Spleen (tissue), 11 donors: ENCODE data around the gene TAS2R30. TPM values are rescaled to one million over a fixed set of nuclear protein-coding genes. Genes with fewer than 3 reads are reported as not detected.
"Not testable (repeated sequence)": the region's sequence is repeated elsewhere in the genome, so short reads cannot be mapped to it uniquely, and the experiment has no call there.

Source experiments
- DNase-seq: peaks from one replicate; pipeline ENCODE4 v3.0.0-alpha.2; 2020
- H3K27ac ChIP-seq, 8 donors: fragments of 200-600 bp; sonication (generic) in 7 of 8; 1 replicate in 4 of 8; 2 replicates in 4 of 8; pipeline versions ENCODE4 v1.5.0 to v1.8.0; 2016 to 2021; ENCODE audit warnings: inconsistent platforms in 4 of 8, mild to moderate bottlenecking in 4 of 8, moderate library complexity in 1 of 8
- H3K27me3 ChIP-seq, 7 donors: fragments of 200-600 bp; sonication (generic) in 6 of 7; replicated peaks in 1 of 7; 1 replicate in 4 of 7; 2 replicates in 3 of 7; pipeline versions ENCODE4 v1.5.0 to v1.8.0; 2016 to 2021; ENCODE audit warnings: inconsistent platforms in 3 of 7, mild to moderate bottlenecking in 1 of 7
- H3K36me3 ChIP-seq, 6 donors: fragments of 200-600 bp; sonication (generic) in 5 of 6; 1 replicate in 4 of 6; 2 replicates in 2 of 6; pipeline versions ENCODE4 v1.5.0 to v1.8.0; 2016 to 2021; ENCODE audit warnings: inconsistent platforms in 2 of 6
- H3K4me1 ChIP-seq, 6 donors: fragments of 200-600 bp; sonication (generic) in 5 of 6; 1 replicate in 3 of 6; 2 replicates in 3 of 6; pipeline versions ENCODE4 v1.5.0 to v1.8.0; 2016 to 2021; ENCODE audit warnings: inconsistent platforms in 3 of 6
- H3K4me3 ChIP-seq, 8 donors: fragments of 200-600 bp; sonication (generic) in 7 of 8; 1 replicate in 4 of 8; 2 replicates in 4 of 8; pipeline versions ENCODE4 v1.5.0 to v1.8.0; 2016 to 2021; ENCODE audit warnings: inconsistent platforms in 4 of 8, mild to moderate bottlenecking in 4 of 8, moderate library complexity in 2 of 8
- H3K9me3 ChIP-seq, 8 donors: fragments of 200-600 bp; sonication (generic) in 7 of 8; 1 replicate in 4 of 8; 2 replicates in 4 of 8; pipeline versions ENCODE4 v1.5.0 to v1.8.0; 2016 to 2021; ENCODE audit warnings: inconsistent platforms in 4 of 8
- POLR2A ChIP-seq, 3 donors: fragments of 450-650 bp; IDR thresholded peaks; one replicate each; pipeline ENCODE4 v1.5.1; 2017; ENCODE audit warnings: antibody characterized with exemption in 3 of 3, mild to moderate bottlenecking in 1 of 3
- POLR2AphosphoS5 ChIP-seq, 3 donors: sonication (generic); formaldehyde crosslinking; IDR thresholded peaks; one replicate each; pipeline ENCODE4 v1.5.1; 2017; ENCODE audit warnings: antibody characterized with exemption in 3 of 3
- WGBS, 5 donors: extraction: QIAGEN DNeasy Blood & Tissue Kit in 3 of 5; methylation state at CpG; one replicate each; pipeline versions ENCODE4 v1.1.5 to v1.1.7; 2013 to 2018; 5-methylcytosine and 5-hydroxymethylcytosine counted together
- intact Hi-C: fragments of 100-400 bp; cut with DNase I; formaldehyde crosslinking; loops from one replicate; pipeline ENCODE4 v1.15.0; 2023; ENCODE audit warnings: low total_unique reads
- polyA plus RNA-seq, 3 donors: library from polyadenylated mRNA; stranded (reverse); fragments of 200-250 nt; gene quantifications; one replicate each; pipeline ENCODE4 v1.2.1, GENCODE V29; 2013
- total RNA-seq, 7 donors: library from RNA; depleted of rRNA in 3 of 7; stranded (reverse); fragments of >200 nt in 3 of 7; fragmentation: NEBNext Ultra II Directional in 4 of 7; extraction: Animal tissue kit (Norgen Biotek cat#: 25700) in 4 of 7; gene quantifications; one replicate each; pipeline versions ENCODE4 v1.1.0 to v1.2.1, GENCODE V29; 2016 to 2021
- TF ChIP-seq, protein P1 (sequence below), 11 experiments: fragments of 200-600 bp in 7 of 11; fragments of 450-650 bp in 4 of 11; sonication (generic) in 4 of 11; IDR thresholded peaks in 8 of 11; conservative IDR thresholded peaks in 3 of 11; 1 replicate in 7 of 11; 2 replicates in 4 of 11; pipeline versions ENCODE4 v1.4.0 to v1.8.0; 2016 to 2021; ENCODE audit warnings: antibody characterized with exemption in 11 of 11, inconsistent platforms in 4 of 11, mild to moderate bottlenecking in 1 of 11
- donor health status: healthy with polysubstance abuse.
- donor health status: DM: no; HTN: no; CAD: no; lungs with moderate emphysema.
- donor health status: DM: no; HTN: no; CAD: no.
- donor health status: Bipolar disorder and iron deficiency.
- donor health status: healthy.
- donor health status: DM: no; HTN: no; CAD: no.
- donor health status: DM: yes; HTN: yes; CAD: no.

The TAS2R30 gene
- total and polyA plus RNA-seq, 10 donors, result 0.09 to 30.7 (median 8.6) TPM; not detected in 1

DNA sequence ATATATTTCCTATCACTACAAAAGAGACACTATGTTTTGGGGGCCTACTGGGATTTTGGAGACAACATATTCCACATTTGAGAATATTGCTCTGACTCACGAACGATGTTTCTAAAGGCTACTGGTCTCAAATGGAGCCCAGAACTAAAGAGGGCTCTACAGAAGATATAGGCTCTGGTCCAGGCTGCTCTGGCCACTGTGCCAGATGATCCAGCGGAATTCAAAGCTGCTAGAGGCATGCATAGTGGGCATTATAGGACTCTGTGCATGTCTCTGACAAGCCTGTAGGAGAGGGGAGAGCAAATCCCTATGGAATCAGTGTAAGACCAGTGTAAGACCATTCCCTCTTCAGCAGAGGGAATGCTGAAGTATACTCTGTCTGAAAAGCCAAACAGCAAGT lies 4.1 kb downstream of the TAS2R30 start:
- no peaks in the 10 kb centered on the region for H3K27me3 ChIP-seq
- 94 to 98% (median 96%) methylated on average over 3 of the region's 3 CpGs for WGBS, 5 donors
- intact Hi-C loops, result no loop called here
- H3K9me3 ChIP-seq, result peaks cover 0 to 6% (median 0%) of the 10 kb centered on the region in 8 donors
- no peak for TF ChIP-seq POLR2A (IDR thresholded peaks at IDR 0.05)
- TF ChIP-seq, protein P1, sequence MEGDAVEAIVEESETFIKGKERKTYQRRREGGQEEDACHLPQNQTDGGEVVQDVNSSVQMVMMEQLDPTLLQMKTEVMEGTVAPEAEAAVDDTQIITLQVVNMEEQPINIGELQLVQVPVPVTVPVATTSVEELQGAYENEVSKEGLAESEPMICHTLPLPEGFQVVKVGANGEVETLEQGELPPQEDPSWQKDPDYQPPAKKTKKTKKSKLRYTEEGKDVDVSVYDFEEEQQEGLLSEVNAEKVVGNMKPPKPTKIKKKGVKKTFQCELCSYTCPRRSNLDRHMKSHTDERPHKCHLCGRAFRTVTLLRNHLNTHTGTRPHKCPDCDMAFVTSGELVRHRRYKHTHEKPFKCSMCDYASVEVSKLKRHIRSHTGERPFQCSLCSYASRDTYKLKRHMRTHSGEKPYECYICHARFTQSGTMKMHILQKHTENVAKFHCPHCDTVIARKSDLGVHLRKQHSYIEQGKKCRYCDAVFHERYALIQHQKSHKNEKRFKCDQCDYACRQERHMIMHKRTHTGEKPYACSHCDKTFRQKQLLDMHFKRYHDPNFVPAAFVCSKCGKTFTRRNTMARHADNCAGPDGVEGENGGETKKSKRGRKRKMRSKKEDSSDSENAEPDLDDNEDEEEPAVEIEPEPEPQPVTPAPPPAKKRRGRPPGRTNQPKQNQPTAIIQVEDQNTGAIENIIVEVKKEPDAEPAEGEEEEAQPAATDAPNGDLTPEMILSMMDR (IDR thresholded peaks at IDR 0.05 in 8 of 11, conservative IDR thresholded peaks at IDR 0.05 in 3 of 11), result no peak
- TF ChIP-seq POLR2AphosphoS5 (IDR thresholded peaks at IDR 0.05), result no peak
- H3K4me3 ChIP-seq, result no peak overlapping the region
- peaks cover 0 to 10% (median 0%) of the 10 kb centered on the region in 6 donors for H3K36me3 ChIP-seq
- DNase-seq, result no peak
- H3K27ac ChIP-seq, result no peak overlapping the region
- H3K4me1 ChIP-seq, result no peaks in the 10 kb centered on the region

GRCh38 chr12:11114130-11114529 lies 20.3 kb downstream of the TAS2R30 start:
- Histone ChIP-seq H3K9me3 (peaks cover 0 to 70% (median 34%) of the 10 kb centered on the region in 8 donors), H3K36me3 (peaks cover 0 to 13% (median 0%) of the 10 kb centered on the region in 6 donors)
- H3K4me3 ChIP-seq, H3K27me3 ChIP-seq, H3K27ac ChIP-seq, intact Hi-C loops, H3K4me1 ChIP-seq, DNase-seq: not testable (repeated sequence)
- WGBS, 5 donors, result 93 to 100% (median 100%) methylated on average over 1 of the region's 1 CpG

DNA sequence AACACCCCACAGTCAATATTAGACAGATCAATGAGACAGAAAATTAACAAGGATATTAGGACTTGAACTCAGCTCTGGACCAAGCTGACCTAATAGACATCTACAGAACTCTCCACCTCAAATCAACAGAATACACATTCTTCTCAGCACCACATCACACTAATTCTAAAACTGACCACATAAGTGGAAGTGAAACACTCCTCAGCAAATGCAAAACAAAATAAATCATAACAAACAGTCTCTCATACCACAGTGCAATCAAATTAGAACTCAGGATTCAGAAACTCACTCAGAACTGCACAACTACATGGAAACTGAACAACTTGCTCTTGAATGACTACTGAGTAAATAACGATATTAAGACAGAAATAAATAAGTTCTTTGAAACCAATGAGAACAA lies 23.2 kb downstream of the TAS2R30 start:
- H3K4me3 ChIP-seq, intact Hi-C loops, H3K27ac ChIP-seq, DNase-seq, H3K27me3 ChIP-seq, H3K4me1 ChIP-seq: not testable (repeated sequence)
- 75 to 90% (median 84%) methylated on average over 1 of the region's 1 CpG for WGBS, 5 donors
- Histone ChIP-seq H3K36me3 (peaks cover 0 to 17% (median 0%) of the 10 kb centered on the region in 6 donors), H3K9me3 (peaks cover 0 to 45% (median 26%) of the 10 kb centered on the region in 8 donors)

DNA sequence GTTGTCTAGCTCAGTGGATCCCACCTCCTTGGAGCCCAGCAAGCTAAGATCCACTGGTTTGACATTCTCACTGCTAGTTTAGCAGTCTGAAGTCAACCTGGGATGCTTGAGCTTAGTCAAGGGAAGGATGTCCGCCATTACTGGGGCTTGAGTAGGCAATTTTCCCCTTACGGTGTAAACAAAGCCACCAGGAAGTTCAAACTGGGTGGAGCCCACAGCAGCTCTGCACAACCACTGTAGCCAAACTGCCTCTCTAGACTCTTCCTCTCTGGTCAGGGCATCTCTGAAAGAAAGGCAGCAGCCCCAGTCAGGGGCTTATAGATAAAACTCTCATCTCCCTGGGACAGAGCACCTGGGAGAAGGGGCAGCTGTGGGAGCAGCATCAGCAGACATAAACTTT lies 25.6 kb downstream of the TAS2R30 start:
- WGBS, 5 donors, result 73 to 95% (median 82%) methylated on average over 2 of the region's 2 CpGs
- no peak overlapping the region for H3K27ac ChIP-seq
- DNase-seq, result no peak
- peaks cover 0 to 34% (median 19%) of the 10 kb centered on the region in 8 donors for H3K9me3 ChIP-seq
- no peaks in the 10 kb centered on the region for H3K4me1 ChIP-seq
- no peaks in the 10 kb centered on the region for H3K27me3 ChIP-seq
- H3K36me3 ChIP-seq, result peaks cover 0 to 17% (median 0%) of the 10 kb centered on the region in 6 donors
- no peak overlapping the region for H3K4me3 ChIP-seq
- intact Hi-C loops, result no loop called here
- TF ChIP-seq, protein P1 (IDR thresholded peaks at IDR 0.05 in 8 of 11, conservative IDR thresholded peaks at IDR 0.05 in 3 of 11), result no peak
- TF ChIP-seq POLR2AphosphoS5 (IDR thresholded peaks at IDR 0.05) (no peak), POLR2A (IDR thresholded peaks at IDR 0.05) (no peak)

- peaks cover 0 to 38% (median 16%) of the 10 kb centered on the region in 8 donors for H3K9me3 ChIP-seq
- intact Hi-C loops, result no loop called here
- 91 to 95% (median 94%) methylated on average over 1 of the region's 1 CpG for WGBS, 5 donors
Observed at GRCh38 chr12:11107719-11108118, 26.7 kb downstream of the TAS2R30 start.

More at GRCh38 chr12:11107719-11108118, 26.7 kb downstream of the TAS2R30 start:
- no peak for DNase-seq
- H3K27ac ChIP-seq, result no peak overlapping the region
- no peaks in the 10 kb centered on the region for H3K4me1 ChIP-seq
- H3K27me3 ChIP-seq, result no peaks in the 10 kb centered on the region
- H3K36me3 ChIP-seq, result peaks cover 0 to 17% (median 0%) of the 10 kb centered on the region in 6 donors
- TF ChIP-seq, protein P1 (IDR thresholded peaks at IDR 0.05 in 8 of 11, conservative IDR thresholded peaks at IDR 0.05 in 3 of 11), result no peak
- TF ChIP-seq POLR2AphosphoS5 (IDR thresholded peaks at IDR 0.05) (no peak), POLR2A (IDR thresholded peaks at IDR 0.05) (no peak)
- no peak overlapping the region for H3K4me3 ChIP-seq
